ENCODE results near the gene APP.
"Not testable (repeated sequence)": the region's sequence is repeated elsewhere in the genome, so short reads cannot be mapped to it uniquely, and the experiment has no call there.

Gene APP

GRCh38 chr21:26022598-26023337, 147.8 kb downstream of the APP start:
- DNase-seq (ENCODE audit: low read depth in 2 of 2): not testable (repeated sequence)

GRCh38 chr21:26020510-26020909, 150.1 kb downstream of the APP start:
- no peak for DNase-seq (ENCODE audit: low read depth in 2 of 2)

GRCh38 chr21:26020081-26020480, 150.5 kb downstream of the APP start:
- DNase-seq (ENCODE audit: low read depth in 2 of 2): no peak

GRCh38 chr21:26019236-26019635, 151.3 kb downstream of the APP start:
- DNase-seq (ENCODE audit: low read depth in 2 of 2): no peak

GRCh38 chr21:26013970-26014369, 156.6 kb downstream of the APP start:
- no peak for DNase-seq (ENCODE audit: low read depth in 2 of 2)

GRCh38 chr21:26012482-26012881, 158.1 kb downstream of the APP start:
- not testable (repeated sequence) for DNase-seq (ENCODE audit: low read depth in 2 of 2)

- no peak for DNase-seq (ENCODE audit: low read depth in 2 of 2)
Observed at GRCh38 chr21:26011292-26011940, 159.2 kb downstream of the APP start.

GRCh38 chr21:26007951-26008498, 162.5 kb downstream of the APP start:
- peak in 1 of 2 experiments; percentile 7 for DNase-seq (ENCODE audit: low read depth in 2 of 2)

GRCh38 chr21:26005464-26005863, 165.1 kb downstream of the APP start:
- no peak for DNase-seq (ENCODE audit: low read depth in 2 of 2)

GRCh38 chr21:26003404-26003803, 167.2 kb downstream of the APP start:
- no peak for DNase-seq (ENCODE audit: low read depth in 2 of 2)

- no peak for DNase-seq (ENCODE audit: low read depth in 2 of 2)
Observed at GRCh38 chr21:26001356-26001755, 169.2 kb downstream of the APP start.

GRCh38 chr21:25999921-26000582, 170.5 kb downstream of the APP start:
- DNase-seq (ENCODE audit: low read depth in 2 of 2): no peak

- DNase-seq (ENCODE audit: low read depth in 2 of 2): no peak
Observed at GRCh38 chr21:25997788-25998611, 172.6 kb downstream of the APP start.

- no peak for DNase-seq (ENCODE audit: low read depth in 2 of 2)
Observed at GRCh38 chr21:25995278-25995677, 175.3 kb downstream of the APP start.

- no peak for DNase-seq (ENCODE audit: low read depth in 2 of 2)
Observed at GRCh38 chr21:25994758-25995163, 175.8 kb downstream of the APP start.

- DNase-seq (ENCODE audit: low read depth in 2 of 2): no peak
Observed at GRCh38 chr21:25988738-25989137, 181.8 kb downstream of the APP start.

GRCh38 chr21:25987531-25987930, 183.0 kb downstream of the APP start:
- DNase-seq (ENCODE audit: low read depth in 2 of 2): no peak

- no peak for DNase-seq (ENCODE audit: low read depth in 2 of 2)
Observed at GRCh38 chr21:25986928-25987327, 183.6 kb downstream of the APP start.

GRCh38 chr21:25985990-25986389, 184.6 kb downstream of the APP start:
- DNase-seq (ENCODE audit: low read depth in 2 of 2): no peak

- DNase-seq (ENCODE audit: low read depth in 2 of 2): no peak
Observed at GRCh38 chr21:25984538-25984937, 186.0 kb downstream of the APP start.

GRCh38 chr21:25983745-25984144, 186.8 kb downstream of the APP start:
- no peak for DNase-seq (ENCODE audit: low read depth in 2 of 2)

- no peak for DNase-seq (ENCODE audit: low read depth in 2 of 2)
Observed at GRCh38 chr21:25980710-25981109, 189.9 kb downstream of the APP start.

All from fibroblast of skin of left biceps (primary cell).